GM08714 (cell line): ENCODE results near the gene STT3A.
"Not testable (repeated sequence)": the region's sequence is repeated elsewhere in the genome, so short reads cannot be mapped to it uniquely, and the experiment has no call there.

Experiments used
- H3K4me3 ChIP-seq: fragments of 200-500 bp; sonication (Bioruptor generic); 2 replicates; pipeline ENCODE4 v1.5.1; 2014; ENCODE audit warnings: mild to moderate bottlenecking, low read length, inconsistent platforms
- ZNF274 ChIP-seq: IDR thresholded peaks from 2 replicates; pipeline ENCODE4 v1.6.1; 2012; ENCODE audit warnings: mild to moderate bottlenecking, low read depth, low read length

Gene STT3A

GRCh38 chr11:125592305-125593113, at the start of gene STT3A:
Gene STT3A (plus strand): TSS chr11:125592852. CDS start chr11:125595916, 3,064 bp downstream.
- H3K4me3 ChIP-seq: peak within 1 kb of the TSS; percentile 88
- TF ChIP-seq ZNF274: no peak

DNA sequence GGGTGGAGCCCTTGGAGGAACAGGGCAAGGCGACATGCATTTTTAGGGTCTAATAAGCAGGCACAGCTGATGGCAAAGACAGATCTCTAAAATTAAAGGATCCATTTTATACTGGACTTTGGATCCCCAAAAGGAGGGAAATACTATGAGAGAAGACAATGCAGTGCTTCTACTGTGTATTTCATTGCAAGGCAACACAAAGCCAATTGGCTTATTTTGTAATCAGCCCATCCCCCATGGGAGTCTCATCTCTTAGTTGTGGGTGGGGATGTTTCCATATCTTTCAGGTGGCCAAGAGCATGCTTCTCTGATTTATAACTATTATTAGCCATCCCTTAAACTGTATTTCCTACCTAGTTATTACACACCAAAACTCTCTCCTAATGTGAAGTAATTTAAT, 41.9 kb upstream of the STT3A start:
- H3K4me3 ChIP-seq: no peak overlapping the region
- TF ChIP-seq ZNF274: no peak

GRCh38 chr11:125551835-125552342, 40.8 kb upstream of the STT3A start:
- TF ChIP-seq ZNF274: no peak
- H3K4me3 ChIP-seq: no peak overlapping the region

GRCh38 chr11:125552927-125553326, 39.7 kb upstream of the STT3A start:
- TF ChIP-seq ZNF274: no peak
- H3K4me3 ChIP-seq: no peak overlapping the region

DNA sequence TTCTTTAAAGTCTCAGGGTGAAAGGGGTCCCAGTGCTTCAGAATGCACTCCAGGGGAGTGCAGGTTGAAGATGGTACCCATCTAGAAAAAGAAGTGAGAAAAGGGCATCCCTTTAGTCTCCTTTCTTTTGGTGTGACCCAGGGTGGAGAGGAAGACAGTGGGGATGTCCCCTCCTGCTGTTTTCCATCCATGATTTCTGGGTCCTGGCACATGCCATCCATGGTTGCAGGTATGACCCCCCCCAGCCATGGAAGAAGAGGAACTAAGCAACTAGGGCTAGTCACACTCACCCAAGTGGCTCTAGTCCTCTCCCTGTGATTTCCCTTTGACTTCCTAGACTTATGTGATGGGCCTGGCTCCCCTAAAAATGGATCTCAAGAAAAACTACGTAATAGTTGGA, 39.3 kb upstream of the STT3A start:
- H3K4me3 ChIP-seq: no peak overlapping the region
- TF ChIP-seq ZNF274: no peak

GRCh38 chr11:125554038-125554437, 38.6 kb upstream of the STT3A start:
- no peak overlapping the region for H3K4me3 ChIP-seq
- no peak for TF ChIP-seq ZNF274

- no peak overlapping the region for H3K4me3 ChIP-seq
- TF ChIP-seq ZNF274: no peak
These were observed 32.8 kb upstream of the STT3A start for GRCh38 chr11:125559888-125560287.

DNA sequence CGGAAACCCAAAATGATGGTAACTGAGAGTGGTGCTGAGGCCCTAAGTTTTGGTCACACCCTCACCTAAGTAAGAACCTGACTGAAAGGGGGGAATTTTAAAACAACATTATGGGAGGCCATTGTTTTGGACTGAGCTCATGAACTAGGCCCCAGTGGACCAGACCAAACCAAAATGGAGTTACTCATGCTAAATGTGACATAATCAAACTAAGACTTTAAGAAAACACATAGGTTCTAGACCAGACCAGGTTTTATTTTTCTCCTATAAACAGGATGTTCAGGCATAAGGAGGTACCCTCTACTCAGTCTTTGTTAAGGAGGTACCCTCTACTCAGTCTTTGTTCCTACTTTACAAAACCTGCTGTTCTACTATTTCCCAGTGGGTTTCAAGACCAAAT, 30.7 kb upstream of the STT3A start:
- H3K4me3 ChIP-seq: no peak overlapping the region
- TF ChIP-seq ZNF274: no peak

DNA sequence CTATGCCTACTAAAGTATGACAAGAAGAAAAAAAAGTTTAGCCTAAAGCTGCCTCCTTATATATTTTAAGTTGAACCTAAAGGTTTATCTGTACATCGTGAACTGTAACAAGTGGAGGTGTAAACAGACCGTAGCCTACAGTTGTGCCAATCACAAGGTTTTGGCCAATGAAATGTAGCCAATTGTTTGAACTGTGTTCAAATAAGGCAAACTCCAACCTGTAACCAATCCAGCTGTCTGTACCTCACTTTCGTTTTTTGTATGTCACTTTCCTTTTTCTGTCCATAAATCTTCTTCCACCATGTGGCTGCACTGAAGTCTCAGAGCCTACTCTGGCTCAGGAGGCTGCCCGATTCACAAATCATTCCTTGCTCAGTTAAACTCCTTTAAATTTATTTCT, 30.2 kb upstream of the STT3A start:
- TF ChIP-seq ZNF274: no peak
- no peak overlapping the region for H3K4me3 ChIP-seq

- TF ChIP-seq ZNF274: no peak
- H3K4me3 ChIP-seq: no peak overlapping the region
These were observed 28.3 kb upstream of the STT3A start for GRCh38 chr11:125564357-125564756.

- TF ChIP-seq ZNF274: no peak
- H3K4me3 ChIP-seq: no peak overlapping the region
These were observed 26.4 kb upstream of the STT3A start for GRCh38 chr11:125566235-125566634.

DNA sequence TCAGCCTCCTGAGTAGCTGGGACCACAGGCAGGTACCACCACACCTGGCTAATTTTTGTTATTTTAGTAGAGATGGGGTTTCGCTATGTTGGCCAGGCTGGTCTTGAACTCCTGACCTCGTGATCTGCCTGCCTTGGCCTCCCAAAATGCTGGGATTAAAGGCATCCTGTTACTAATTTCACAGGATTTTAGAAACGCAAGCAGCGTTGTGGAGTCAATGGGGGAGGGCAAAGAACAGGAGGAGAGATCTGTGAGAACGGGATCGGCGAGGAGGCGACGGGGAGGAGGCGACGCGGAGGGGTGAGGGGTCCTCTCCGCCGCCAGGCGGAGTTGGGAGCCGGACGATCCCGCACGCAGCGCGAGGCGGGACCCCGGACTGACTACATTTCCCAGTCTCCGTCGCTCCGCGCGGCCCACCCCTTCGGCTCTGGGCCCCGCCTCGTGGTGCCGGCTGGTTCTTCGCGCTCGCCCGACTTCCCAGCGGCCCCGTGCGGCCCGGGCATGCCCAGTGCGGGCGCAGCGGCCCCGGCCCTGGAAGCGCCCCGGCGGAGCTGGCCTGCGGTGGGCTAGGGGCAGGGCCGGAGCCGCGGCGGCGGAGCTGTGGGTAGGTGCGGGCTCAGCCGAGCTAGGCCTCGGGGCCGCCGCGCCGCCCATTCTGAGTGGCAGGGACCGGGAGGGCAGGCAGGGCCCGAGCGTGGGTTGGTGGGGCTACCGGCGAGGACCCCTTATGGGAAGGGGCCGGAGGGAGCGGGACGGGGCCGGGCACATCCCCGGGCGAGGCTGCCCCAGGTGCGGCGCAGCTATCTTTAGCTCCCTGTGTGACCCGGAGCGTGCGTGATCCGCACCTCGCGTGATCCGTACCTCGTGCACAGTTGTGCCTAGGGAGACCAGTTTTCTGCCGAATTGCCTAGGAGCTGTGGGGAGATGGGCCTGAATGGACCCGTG, 23.4 kb upstream of the STT3A start, which contains the start of gene EI24:
Gene EI24 (plus strand): TSS at position 508 of the 945 bp plus-strand sequence. CDS start 3,051 bp downstream, outside the sequence.
- no peak for TF ChIP-seq ZNF274
- peak within 1 kb of the TSS; percentile 98 for H3K4me3 ChIP-seq

DNA sequence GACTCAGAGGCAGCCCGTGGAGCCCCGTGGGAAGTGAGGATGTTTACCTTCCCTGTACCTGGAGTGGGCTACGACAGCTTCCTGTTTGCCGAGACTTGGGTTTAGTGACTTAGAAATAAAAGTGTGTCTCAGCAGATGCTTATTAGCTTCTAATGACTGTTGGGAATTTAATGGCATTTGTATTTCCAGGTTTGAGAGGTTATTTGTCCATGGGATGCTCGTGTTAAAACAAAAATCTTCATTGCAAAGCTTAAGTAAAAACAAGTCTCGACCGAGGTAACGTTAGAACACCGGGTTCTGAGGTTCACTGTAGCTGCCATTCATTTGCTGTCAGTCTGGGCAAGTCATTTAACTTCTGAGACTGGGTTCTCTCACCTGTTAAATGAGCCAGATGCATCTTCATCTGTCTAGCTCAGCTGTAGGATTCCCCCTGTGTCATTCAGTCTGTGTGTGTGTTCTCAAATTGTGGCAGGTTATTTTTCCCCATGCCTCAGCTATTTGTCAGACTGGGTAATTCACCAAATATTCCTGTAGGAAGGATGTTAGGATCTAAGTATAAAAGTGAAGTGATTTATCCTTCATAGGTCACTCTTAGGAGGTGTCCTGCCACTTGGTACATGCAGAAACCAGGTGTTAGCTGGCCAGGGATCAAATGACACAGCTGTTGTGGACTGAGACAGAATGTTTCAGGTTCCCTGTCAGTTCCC, 22.6 kb upstream of the STT3A start:
- TF ChIP-seq ZNF274: no peak
- H3K4me3 ChIP-seq: peak overlapping the region; percentile 98

DNA sequence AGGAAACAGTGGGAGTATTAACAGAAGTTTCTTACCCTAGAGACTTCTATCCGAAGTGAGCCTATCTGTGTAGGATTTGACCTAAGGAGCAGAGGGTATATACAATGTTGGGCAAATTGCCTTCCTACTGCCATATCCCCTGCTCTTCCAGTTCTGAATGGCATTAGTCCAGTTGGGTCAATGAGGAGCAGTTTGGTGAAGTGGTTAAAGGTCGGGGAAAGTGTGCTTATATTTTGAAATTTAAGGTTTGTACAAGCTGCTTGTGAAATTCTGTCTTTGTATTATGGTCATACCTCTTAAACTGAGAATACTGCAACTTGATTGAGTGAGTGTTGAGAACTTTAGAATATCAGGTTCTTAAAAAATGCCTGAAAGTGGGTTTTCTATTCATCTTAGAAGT, 21.7 kb upstream of the STT3A start:
- no peak for TF ChIP-seq ZNF274
- no peak overlapping the region; the same call in 1 of the 2 replicates for H3K4me3 ChIP-seq

DNA sequence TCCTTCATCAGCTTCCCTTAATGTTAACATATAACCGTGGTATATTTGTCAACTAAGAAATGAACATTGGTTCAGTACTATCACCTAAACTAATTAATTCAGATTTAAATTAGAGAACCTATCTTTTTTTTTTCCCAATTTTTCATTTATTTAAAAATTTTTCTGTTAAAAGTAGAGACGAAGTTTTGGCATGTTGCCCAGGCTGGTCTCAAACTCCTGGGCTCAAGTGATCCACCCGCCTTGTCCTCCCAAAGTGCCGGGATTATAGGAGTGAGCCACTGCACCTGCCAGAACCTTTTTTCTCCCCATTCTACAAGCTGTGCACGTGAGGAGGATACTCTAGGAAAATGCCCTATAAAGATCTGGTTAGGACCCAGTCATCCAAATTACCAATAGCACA, 19.7 kb upstream of the STT3A start:
- TF ChIP-seq ZNF274: no peak
- no peak overlapping the region for H3K4me3 ChIP-seq

- not testable (repeated sequence) for H3K4me3 ChIP-seq
These were observed 15.5 kb upstream of the STT3A start for GRCh38 chr11:125577181-125577580.
